H1 (cell line): ENCODE data around the gene MGLL. TPM values are rescaled to one million over a fixed set of nuclear protein-coding genes. Genes with fewer than 3 reads are reported as not detected.
A peak's percentile ranks its signal among the peaks of the same experiment; 100 is the strongest.

Source experiments
- CTCF ChIA-PET: fragments of 300-600 bp; sonication (Branson Sonifier 250); formaldehyde crosslinking; loops from one replicate; lab custom pipeline; 2021; ENCODE audit not compliant: partially characterized antibody; lab: Charles Lee
- POLR2A ChIA-PET: fragments of 300-600 bp; sonication (Branson Sonifier 250); formaldehyde crosslinking; loops from one replicate; lab custom pipeline; 2021; ENCODE audit warnings: inconsistent platforms; ENCODE audit not compliant: partially characterized antibody; lab: Charles Lee
- DNase-seq, 2 experiments: peaks; one replicate each; pipeline versions ENCODE4 v3.0.0 to v3.0.0-alpha.2; 2010 to 2022; ENCODE audit warnings: low spot score in 2 of 2, low read depth in 1 of 2, mixed read lengths in 1 of 2
- FAIRE-seq: peaks from 2 replicates; lab custom pipeline; 2011; peaks lifted over from hg19 to GRCh38; lab: Jason Lieb, UNC
- H2AFZ ChIP-seq: 2 replicates; pipeline ENCODE4 v1.8.1; 2012; ENCODE audit warnings: low read length, inconsistent platforms
- H2AK5ac ChIP-seq: 2 replicates; pipeline ENCODE4 v1.6.1; 2013; ENCODE audit warnings: low read depth, low read length
- H2BK120ac ChIP-seq: replicated peaks from 2 replicates; pipeline ENCODE3; 2013; ENCODE audit warnings: low read depth, low read length, inconsistent platforms
- H2BK12ac ChIP-seq: 2 replicates; pipeline ENCODE4 v1.6.1; 2013; ENCODE audit warnings: low read depth, low read length
- H2BK15ac ChIP-seq: 2 replicates; pipeline ENCODE4 v1.6.1; 2013; ENCODE audit warnings: low read length
- H2BK20ac ChIP-seq: 2 replicates; pipeline ENCODE4 v1.6.1; 2013; ENCODE audit warnings: low read length
- H2BK5ac ChIP-seq: 2 replicates; pipeline ENCODE4 v1.6.1; 2013; ENCODE audit warnings: low read depth, low read length
- H3K14ac ChIP-seq: 2 replicates; pipeline ENCODE4 v1.6.1; 2013; ENCODE audit warnings: inconsistent platforms; ENCODE audit not compliant: insufficient read length
- H3K18ac ChIP-seq: 2 replicates; pipeline ENCODE4 v1.6.1; 2013; ENCODE audit warnings: low read length; ENCODE audit errors: extremely low read depth
- H3K23ac ChIP-seq: 2 replicates; pipeline ENCODE4 v1.6.1; 2013; ENCODE audit warnings: inconsistent platforms; ENCODE audit not compliant: insufficient read length
- H3K23me2 ChIP-seq: 2 replicates; pipeline ENCODE4 v1.6.1; 2013; ENCODE audit warnings: low read depth, low read length
- H3K27ac ChIP-seq: 2 replicates; pipeline ENCODE4 v1.6.1; 2011; ENCODE audit warnings: low read depth, low read length, inconsistent platforms
- H3K27me3 ChIP-seq, 4 experiments: replicated peaks in 1 of 4; 1 replicate in 1 of 4; 2 replicates in 3 of 4; pipeline versions ENCODE4 v1.6.1 to v1.8.1; 2011 to 2013; ENCODE audit warnings: low read length in 3 of 4, mild to moderate bottlenecking in 3 of 4, inconsistent platforms in 2 of 4, mixed read lengths in 2 of 4, moderate library complexity in 1 of 4; ENCODE audit not compliant: control insufficient read depth in 3 of 4, insufficient read depth in 3 of 4; ENCODE audit errors: extremely low read depth in 1 of 4
- H3K36me3 ChIP-seq, 4 experiments: 2 replicates each; pipeline versions ENCODE4 v1.6.1 to v1.8.1; 2011 to 2013; ENCODE audit warnings: mild to moderate bottlenecking in 4 of 4, low read length in 3 of 4, moderate library complexity in 2 of 4, control low read depth in 1 of 4, inconsistent platforms in 1 of 4; ENCODE audit not compliant: insufficient read depth in 4 of 4, control insufficient read depth in 2 of 4
- H3K4ac ChIP-seq: replicated peaks from 2 replicates; pipeline ENCODE3; 2013; ENCODE audit warnings: low read length, low read depth, mixed read lengths, inconsistent platforms; ENCODE audit not compliant: insufficient read length
- H3K4me1 ChIP-seq, 4 experiments: replicated peaks in 1 of 4; 1 replicate in 1 of 4; 2 replicates in 3 of 4; pipeline versions ENCODE4 v1.6.1 to v1.8.1; 2011 to 2013; ENCODE audit warnings: low read length in 3 of 4, inconsistent platforms in 2 of 4, mixed read lengths in 1 of 4; ENCODE audit not compliant: insufficient read depth in 4 of 4, control insufficient read depth in 3 of 4
- H3K4me2 ChIP-seq, 2 experiments: 2 replicates each; pipeline versions ENCODE4 v1.6.1 to v1.8.1; 2011 to 2013; ENCODE audit warnings: low read depth in 2 of 2, low read length in 2 of 2, control low read depth in 1 of 2, inconsistent platforms in 1 of 2, mild to moderate bottlenecking in 1 of 2; ENCODE audit not compliant: insufficient read depth in 1 of 2
- H3K4me3 ChIP-seq, 4 experiments: fragments of 200-600, 300-600 bp in 1 of 4; sonication (generic), shearing (Covaris generic), sonication (Bioruptor Twin) in 1 of 4; 2 replicates each; pipeline versions ENCODE4 v1.5.1 to v1.8.1; 2011 to 2016; ENCODE audit warnings: low read length in 4 of 4, low read depth in 3 of 4, control low read depth in 2 of 4, inconsistent platforms in 2 of 4, mild to moderate bottlenecking in 2 of 4, mixed read lengths in 1 of 4, moderate library complexity in 1 of 4; ENCODE audit not compliant: insufficient read depth in 2 of 4; ENCODE audit errors: extremely low read depth in 1 of 4
- H3K56ac ChIP-seq: replicated peaks from 2 replicates; pipeline ENCODE3; 2013; ENCODE audit warnings: low read depth, mild to moderate bottlenecking, mixed read lengths, low read length, inconsistent platforms; ENCODE audit not compliant: insufficient read length
- H3K79me1 ChIP-seq: 2 replicates; pipeline ENCODE4 v1.6.1; 2013; ENCODE audit warnings: low read depth, low read length, control low read depth
- H3K79me2 ChIP-seq, 2 experiments: 2 replicates each; pipeline versions ENCODE4 v1.6.1 to v1.8.1; 2012 to 2013; ENCODE audit warnings: low read length in 2 of 2, mild to moderate bottlenecking in 2 of 2, inconsistent platforms in 1 of 2; ENCODE audit not compliant: insufficient read depth in 2 of 2, control insufficient read depth in 1 of 2
- H3K9ac ChIP-seq, 4 experiments: replicated peaks in 1 of 4; 1 replicate in 1 of 4; 2 replicates in 3 of 4; pipeline versions ENCODE4 v1.6.1 to v1.8.1; 2011 to 2013; ENCODE audit warnings: low read depth in 3 of 4, low read length in 3 of 4, control low read depth in 2 of 4, mild to moderate bottlenecking in 2 of 4, moderate library complexity in 2 of 4, inconsistent platforms in 1 of 4; ENCODE audit errors: extremely low read depth in 1 of 4
- H3K9me3 ChIP-seq, 2 experiments: 2 replicates each; pipeline versions ENCODE4 v1.6.1 to v1.8.1; 2012 to 2013; ENCODE audit warnings: mild to moderate bottlenecking in 2 of 2, moderate library complexity in 2 of 2, control low read depth in 1 of 2, inconsistent platforms in 1 of 2, low read depth in 1 of 2, low read length in 1 of 2, mixed read lengths in 1 of 2; ENCODE audit not compliant: insufficient read depth in 2 of 2
- H4K20me1 ChIP-seq, 2 experiments: replicated peaks in 1 of 2; 2 replicates each; pipeline versions ENCODE3 to v1.8.1; 2011 to 2013; ENCODE audit warnings: inconsistent platforms in 2 of 2, low read length in 2 of 2, mild to moderate bottlenecking in 1 of 2; ENCODE audit not compliant: insufficient read depth in 2 of 2, control insufficient read depth in 1 of 2
- H4K5ac ChIP-seq: 2 replicates; pipeline ENCODE4 v1.6.1; 2013; ENCODE audit warnings: low read length, low read depth, mixed read lengths, inconsistent platforms; ENCODE audit not compliant: insufficient read length
- H4K8ac ChIP-seq: 2 replicates; pipeline ENCODE4 v1.8.0; 2013; ENCODE audit warnings: mild to moderate bottlenecking, moderate library complexity, low read length, inconsistent platforms; ENCODE audit not compliant: insufficient read depth; ENCODE audit errors: extremely low read depth
- H4K91ac ChIP-seq: replicated peaks from 2 replicates; pipeline ENCODE3; 2013; ENCODE audit warnings: low read length, mixed read lengths, inconsistent platforms; ENCODE audit not compliant: insufficient read length
- ATF2 ChIP-seq: IDR thresholded peaks from 2 replicates; pipeline ENCODE4 v1.6.1; 2012; ENCODE audit warnings: low read length, inconsistent platforms
- ATF3 ChIP-seq: IDR thresholded peaks from 2 replicates; pipeline ENCODE4 v1.6.1; 2011; ENCODE audit warnings: low read depth, mild to moderate bottlenecking, low read length; ENCODE audit not compliant: insufficient read depth
- CBX8 ChIP-seq: fragments of 300-800, 300-1000 bp; sonication (generic); IDR thresholded peaks from 2 replicates; pipeline ENCODE4 v1.7.1; 2016; ENCODE audit warnings: low read depth, low read length, borderline replicate concordance
- E2F6 ChIP-seq: IDR thresholded peaks from 2 replicates; pipeline ENCODE4 v1.6.1; 2012; ENCODE audit warnings: inconsistent platforms
- KDM1A ChIP-seq: fragments of 200-600, 300-600 bp; sonication (generic); IDR thresholded peaks from 2 replicates; pipeline ENCODE4 v1.7.1; 2016; ENCODE audit warnings: mild to moderate bottlenecking, low read length, borderline replicate concordance
- KDM5A ChIP-seq: fragments of 200-600 bp; IDR thresholded peaks from 2 replicates; pipeline ENCODE4 v1.7.1; 2012; ENCODE audit warnings: mild to moderate bottlenecking, low read length, inconsistent platforms, mixed read lengths
- RFX5 ChIP-seq: IDR thresholded peaks from 2 replicates; pipeline ENCODE4 v1.6.1; 2011; ENCODE audit warnings: low read depth, low read length, improper control_type of control experiment, borderline replicate concordance
- RNF2 ChIP-seq: fragments of 200-900, 300-1000 bp; sonication (generic); IDR thresholded peaks from 2 replicates; pipeline ENCODE4 v1.7.1; 2016; ENCODE audit warnings: borderline replicate concordance, low read depth, mild to moderate bottlenecking, antibody characterized with exemption, low read length; ENCODE audit not compliant: poor library complexity, severe bottlenecking; ENCODE audit errors: missing control alignments
- SP2 ChIP-seq: IDR thresholded peaks from 2 replicates; pipeline ENCODE4 v1.6.1; 2012; ENCODE audit warnings: mild to moderate bottlenecking, low read length, inconsistent platforms
- SUZ12 ChIP-seq: fragments of 200-600 bp; sonication (generic); IDR thresholded peaks from 2 replicates; pipeline ENCODE4 v1.6.1; 2012; ENCODE audit warnings: mild to moderate bottlenecking, inconsistent platforms, low read length, moderate library complexity, mixed read lengths
- WGBS, 2 experiments: shearing (Covaris generic) in 1 of 2; methylation state at CpG; one replicate each; pipeline versions ENCODE4 v1.1.6 to v1.1.7; 2013 to 2015; ENCODE audit warnings: low lambda C conversion rate in 2 of 2, mixed read lengths in 2 of 2, inconsistent platforms in 1 of 2, low coverage in 1 of 2, missing lambda C conversion rate in 1 of 2; ENCODE audit not compliant: insufficient replicate concordance in 2 of 2, insufficient coverage in 1 of 2, insufficient read length in 1 of 2; ENCODE audit errors: extremely low coverage in 1 of 2, missing lambda C conversion rate in 1 of 2; 5-methylcytosine and 5-hydroxymethylcytosine counted together
- polyA plus RNA-seq, 7 experiments: library from polyadenylated mRNA; depleted of rRNA in 3 of 7; stranded (reverse) in 5 of 7; unstranded in 2 of 7; fragments of >200 nt in 5 of 7; fragments of 200-250 nt in 2 of 7; gene quantifications; 1 replicate in 5 of 7; 2 replicates in 1 of 7; 4 replicates in 1 of 7; pipeline versions ENCODE4 v1.2.1 to v1.2.3, GENCODE V29; 2011 to 2013; ENCODE audit warnings: missing spikeins in 2 of 7, mixed read lengths in 2 of 7
- total RNA-seq: library from RNA; stranded (reverse); fragmentation: NEBNext Ultra II Directional; extraction: Animal tissue kit (Norgen Biotek cat#: 25700); gene quantifications from 2 replicates; pipeline ENCODE4 v1.2.1, GENCODE V29; 2021

Gene MGLL
- total and polyA plus RNA-seq, 2 of the 8 experiments (the other 6 are each of a cell fraction or from before 2014, with no cell fraction given): 0.05 to 0.34 TPM

GRCh38 chr3:127804141-127804540 lies 18.2 kb downstream of the MGLL start:
- no peak overlapping the region for H2BK120ac ChIP-seq
- POLR2A ChIA-PET: no interaction called here
- FAIRE-seq: no peak
- no peak for TF ChIP-seq CBX8
- no peak for TF ChIP-seq KDM5A
- no peak for TF ChIP-seq SUZ12
- no peak for TF ChIP-seq RFX5
- TF ChIP-seq SP2: no peak
- TF ChIP-seq RNF2: no peak
- no peak for TF ChIP-seq ATF3
- no peak for TF ChIP-seq KDM1A
- TF ChIP-seq ATF2: no peak
- TF ChIP-seq E2F6: no peak

More at GRCh38 chr3:127804141-127804540, 18.2 kb downstream of the MGLL start:
- Histone ChIP-seq H3K36me3 (no peaks in the 10 kb centered on the region), H3K4me2 (0 out of 4 replicates have a peak overlapping the region, but pooled peaks of 1 of the 2 experiments have one; percentile 7), H3K23ac (no peak overlapping the region), H4K20me1 (peaks cover 0 to 4% of the 10 kb centered on the region in 2 experiments), H3K79me1 (no peaks in the 10 kb centered on the region), H3K23me2 (peaks cover 4% of the 10 kb centered on the region; the same call in 1 of the 2 replicates), H3K9me3 (0 out of 4 replicates have a peak, but pooled peaks cover 0 to 2% of the 10 kb centered on the region in 2 experiments), H4K8ac (no peak overlapping the region), H2AFZ (no peak overlapping the region), H4K91ac (no peak overlapping the region), H3K4ac (no peak overlapping the region), H3K79me2 (no peaks in the 10 kb centered on the region), H3K9ac (no peak overlapping the region), H2AK5ac (no peak overlapping the region), H3K27ac (no peak overlapping the region), H2BK20ac (no peak overlapping the region), H4K5ac (no peak overlapping the region), H2BK5ac (no peak overlapping the region), H3K14ac (no peak overlapping the region), H3K18ac (no peak overlapping the region), H3K27me3 (no peaks in the 10 kb centered on the region), H3K56ac (no peak overlapping the region), H3K4me3 (no peak overlapping the region), H2BK15ac (no peak overlapping the region), H3K4me1 (no peaks in the 10 kb centered on the region), H2BK12ac (no peak overlapping the region)
- DNase-seq: no peak
- CTCF ChIA-PET: interaction anchor here (1.9 to 3.0 kb wide), 3 partner anchors 12 to 124 kb away, joined by 4 to 15 read pairs (median 5); no protein-coding TSS in a partner anchor
- 95% methylated on average over 9 of the region's 9 CpGs; no CpG with 5 or more reads in 1 of the 2 experiments for WGBS, 2 experiments
